GM21737 (cell line): ENCODE results near the gene TGIF2.

Experiments used
- ATAC-seq: cut with Tn5 transposase; IDR thresholded peaks from one replicate; pipeline ENCODE4 v1.9.1; 2021; ENCODE audit warnings: mild to moderate bottlenecking, moderate library complexity; ENCODE audit not compliant: unreplicated experiment

Gene TGIF2

GRCh38 chr20:36573103-36573797, at the start of gene TGIF2:
Gene TGIF2 (plus strand): TSS chr20:36573597. CDS start chr20:36578775, 5,178 bp downstream.
- peak; percentile 57 for ATAC-seq

GRCh38 chr20:36525620-36526365, 47.6 kb upstream of the TGIF2 start:
- ATAC-seq, result no peak

GRCh38 chr20:36526521-36527011, 46.8 kb upstream of the TGIF2 start:
- ATAC-seq, result no peak

- no peak for ATAC-seq
Measured at GRCh38 chr20:36527331-36528125, 45.9 kb upstream of the TGIF2 start.

- no peak for ATAC-seq
Measured at GRCh38 chr20:36528176-36528874, 45.1 kb upstream of the TGIF2 start.

GRCh38 chr20:36528875-36529417, 44.5 kb upstream of the TGIF2 start:
- no peak for ATAC-seq

- ATAC-seq, result no peak
Measured at GRCh38 chr20:36532388-36532787, 41.0 kb upstream of the TGIF2 start.

GRCh38 chr20:36532822-36533221, 40.6 kb upstream of the TGIF2 start:
- no peak for ATAC-seq

GRCh38 chr20:36538026-36538722, 35.2 kb upstream of the TGIF2 start:
- no peak for ATAC-seq

- no peak for ATAC-seq
Measured at GRCh38 chr20:36540551-36541211, 32.7 kb upstream of the TGIF2 start.

- no peak for ATAC-seq
Measured at GRCh38 chr20:36541227-36541767, 32.1 kb upstream of the TGIF2 start, which contains the start of gene MYL9. Gene MYL9 (plus strand): TSS chr20:36541519. CDS start chr20:36544885, 3,366 bp downstream.

GRCh38 chr20:36541768-36542488, 31.5 kb upstream of the TGIF2 start:
- no peak for ATAC-seq

- ATAC-seq, result no peak
Measured at GRCh38 chr20:36542516-36543183, 30.7 kb upstream of the TGIF2 start.

GRCh38 chr20:36543184-36544133, 29.9 kb upstream of the TGIF2 start:
- ATAC-seq, result no peak

- no peak for ATAC-seq
Measured at GRCh38 chr20:36544134-36545018, 29.0 kb upstream of the TGIF2 start.
